PFSK-1 (cell line): ENCODE measurements around the gene TTN.

ENCODE experiments used
- SIN3A ChIP-seq: IDR thresholded peaks from 2 replicates; pipeline ENCODE4 v1.6.1; 2012; ENCODE audit warnings: mild to moderate bottlenecking, low read length, moderate library complexity, borderline replicate concordance; ENCODE audit not compliant: insufficient read depth
- TAF1 ChIP-seq: IDR thresholded peaks from 2 replicates; pipeline ENCODE4 v1.6.1; 2012; ENCODE audit warnings: low read length, control low read depth, borderline replicate concordance; ENCODE audit not compliant: insufficient read depth

GRCh38 chr2:178825183-178825582 is 18.0 kb upstream of the TTN start:
- TF ChIP-seq TAF1 (no peak), SIN3A (no peak)
